Stimulated activated CD8-positive, alpha-beta memory T cell treated with anti-CD3 and anti-CD28 coated beads, Interleukin-4, amount 100 ng/mL, for 48 hours (primary cell): Measurements from ENCODE around the gene ITGAV.

Experiments
- DNase-seq: peaks from one replicate; pipeline ENCODE4 v3.0.0-alpha.2; 2020

ITGAV gene

DNA sequence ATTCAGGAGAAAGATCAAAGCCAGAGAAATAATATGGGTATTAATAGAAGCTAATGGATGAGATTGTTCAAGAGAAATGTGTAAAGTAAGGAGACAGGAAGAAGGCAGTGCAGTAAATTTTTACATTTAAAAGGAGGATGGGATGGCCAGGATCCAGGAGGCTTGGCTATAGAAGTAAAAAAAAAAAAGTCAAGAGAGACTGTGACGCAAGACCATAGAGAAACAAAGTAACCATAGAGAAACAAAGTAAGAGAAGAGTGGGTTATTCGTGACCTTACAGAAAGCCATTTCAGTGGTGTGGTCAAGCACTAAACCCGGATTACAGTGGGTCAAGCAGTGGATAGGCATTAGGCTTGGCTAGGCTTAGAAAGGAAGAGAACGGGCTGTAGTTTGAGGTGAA lies 93.5 kb downstream of the ITGAV start:
- no peak for DNase-seq

DNA sequence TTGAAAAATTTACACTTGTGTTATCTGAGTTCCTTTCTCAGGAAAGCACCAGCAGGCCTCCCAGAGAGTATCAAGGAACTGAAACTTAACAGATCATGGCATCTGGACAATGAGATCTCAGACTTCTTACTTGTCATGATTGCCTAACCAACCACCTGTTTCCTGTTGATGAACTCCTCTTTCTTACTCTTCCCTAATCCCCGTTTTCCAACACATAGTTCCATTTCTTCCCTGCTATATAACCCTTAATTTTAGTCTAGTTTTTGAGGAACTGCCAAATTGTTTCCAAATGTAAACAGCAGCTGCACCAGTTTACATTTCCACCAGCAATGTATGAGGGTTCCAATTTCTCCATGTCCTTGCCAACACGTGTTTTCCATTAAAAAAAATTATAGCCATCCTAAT lies 98.0 kb downstream of the ITGAV start:
- no peak for DNase-seq

DNA sequence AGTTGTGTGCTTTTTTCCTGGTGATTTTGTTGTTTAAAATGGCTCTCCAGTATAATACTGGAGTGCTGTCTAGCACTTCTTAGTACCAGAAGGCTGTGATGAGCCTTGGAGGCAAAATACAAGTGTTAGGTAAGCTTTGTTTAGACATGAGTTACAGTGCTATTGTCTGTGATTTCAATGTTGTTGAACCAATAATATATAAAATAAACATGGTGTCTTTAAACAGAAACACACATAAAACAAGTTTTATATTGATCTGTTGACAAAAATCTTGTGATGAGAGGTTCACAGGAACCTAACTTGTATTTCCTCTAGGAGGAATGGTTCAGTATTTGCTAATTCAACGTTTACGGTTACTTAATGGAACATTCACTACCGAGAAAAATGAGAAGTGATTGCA lies 99.0 kb downstream of the ITGAV start:
- DNase-seq: no peak

DNA sequence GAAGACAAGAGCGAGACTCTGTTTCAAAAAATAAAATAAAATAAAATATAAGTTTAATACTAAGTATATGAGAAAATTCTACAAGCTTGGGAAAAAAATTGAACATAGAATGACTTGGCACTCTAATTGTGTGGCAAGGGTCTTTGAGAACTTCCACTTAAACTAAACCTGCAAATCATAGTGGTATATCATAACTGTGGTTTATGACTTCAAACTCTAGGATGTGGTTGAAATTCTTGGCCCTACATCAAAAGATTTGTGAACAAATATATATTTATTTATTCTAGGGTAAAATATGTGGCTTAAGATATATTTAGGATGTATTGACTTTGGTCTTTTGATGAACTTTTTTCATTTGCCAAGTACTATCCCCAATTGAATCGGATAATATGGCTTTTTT lies 100.9 kb downstream of the ITGAV start:
- DNase-seq: no peak

DNA sequence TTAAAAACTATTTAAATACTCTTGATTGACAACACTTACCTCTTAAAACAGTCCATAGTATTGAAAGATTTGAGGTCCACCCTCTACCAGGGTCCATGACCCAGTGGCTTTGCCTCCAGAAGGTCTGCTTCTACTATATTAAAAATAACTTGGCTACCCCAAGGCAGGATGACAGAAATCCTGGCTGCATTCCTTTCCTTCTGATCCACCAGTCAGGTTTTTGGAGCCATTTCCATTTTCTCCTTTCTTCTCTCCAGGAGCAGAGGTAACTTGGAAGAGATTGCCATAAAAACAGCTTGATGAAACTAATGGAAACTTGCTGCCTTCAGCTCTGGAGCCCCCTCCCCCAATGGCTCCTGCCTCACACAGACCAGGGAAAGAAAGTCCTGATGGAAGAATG lies 101.4 kb downstream of the ITGAV start:
- no peak for DNase-seq

DNA sequence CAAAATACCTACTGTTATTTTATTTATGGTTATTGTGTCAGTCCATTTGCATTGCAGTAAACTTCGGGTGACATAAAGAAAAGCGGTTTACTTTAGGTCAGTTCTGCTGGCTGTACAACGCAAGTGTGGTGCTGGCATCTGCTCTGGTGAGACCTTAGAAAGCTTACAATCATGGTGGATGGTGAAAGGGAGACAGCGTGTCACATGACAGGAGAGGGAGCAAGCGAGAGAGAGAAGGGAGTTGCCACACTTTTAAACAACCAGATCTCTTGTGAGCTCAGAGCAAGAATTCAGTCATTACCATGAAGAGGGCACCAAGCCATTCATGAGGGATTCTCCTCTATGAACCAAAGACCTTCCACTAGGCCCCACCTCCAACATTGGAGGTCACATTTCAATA lies 102.0 kb downstream of the ITGAV start:
- DNase-seq: no peak

DNA sequence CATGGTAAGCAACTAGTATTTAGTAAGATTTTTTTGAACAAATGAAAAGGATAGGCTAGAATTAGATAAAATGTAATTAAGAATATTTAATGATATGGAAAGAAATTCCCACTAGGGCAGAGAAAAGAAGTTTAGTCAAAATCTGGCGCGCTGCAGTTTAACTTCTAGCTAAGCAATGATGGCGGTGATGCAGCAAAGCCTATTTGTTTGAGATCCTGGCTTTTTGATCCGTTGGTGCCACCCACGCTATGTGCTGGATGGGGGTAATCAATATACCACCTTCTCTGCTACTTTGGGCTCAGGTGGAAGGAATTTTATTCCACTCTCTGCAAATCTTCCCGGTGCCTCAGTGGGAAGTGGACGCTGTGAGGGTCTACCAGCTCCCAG lies 103.6 kb downstream of the ITGAV start:
- DNase-seq: no peak

DNA sequence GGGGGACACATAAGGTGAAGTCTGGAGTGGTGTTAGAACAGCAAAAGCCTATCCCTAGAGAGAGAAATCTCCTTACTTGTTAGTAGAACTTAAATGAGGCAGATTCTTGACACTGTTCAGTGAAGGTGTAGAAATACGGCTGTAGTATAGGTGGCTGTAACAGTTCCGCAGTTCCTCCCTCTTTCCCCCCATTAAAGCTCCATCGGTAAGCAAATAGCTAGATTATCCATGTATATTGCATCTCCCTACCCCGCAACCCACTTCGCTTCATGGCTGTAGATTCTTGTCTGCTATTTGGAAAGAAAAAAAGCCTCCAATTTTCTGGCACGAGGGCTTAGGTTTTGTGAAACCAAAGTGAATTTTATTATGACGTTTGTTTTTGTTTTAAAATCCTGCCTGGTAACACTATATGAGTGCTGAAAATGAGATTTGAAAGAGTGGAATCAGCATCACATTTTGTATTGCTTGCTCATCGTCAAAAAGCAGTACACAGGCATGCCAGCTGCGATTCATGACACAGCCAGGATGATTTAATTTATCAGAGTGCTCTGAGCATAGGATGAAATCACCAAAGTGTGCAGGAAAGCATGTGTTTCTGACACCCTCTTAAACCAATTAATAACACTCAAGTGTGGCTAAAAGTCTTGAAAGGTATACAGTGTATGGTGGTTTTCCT lies 105.4 kb downstream of the ITGAV start:
- DNase-seq: no peak

DNA sequence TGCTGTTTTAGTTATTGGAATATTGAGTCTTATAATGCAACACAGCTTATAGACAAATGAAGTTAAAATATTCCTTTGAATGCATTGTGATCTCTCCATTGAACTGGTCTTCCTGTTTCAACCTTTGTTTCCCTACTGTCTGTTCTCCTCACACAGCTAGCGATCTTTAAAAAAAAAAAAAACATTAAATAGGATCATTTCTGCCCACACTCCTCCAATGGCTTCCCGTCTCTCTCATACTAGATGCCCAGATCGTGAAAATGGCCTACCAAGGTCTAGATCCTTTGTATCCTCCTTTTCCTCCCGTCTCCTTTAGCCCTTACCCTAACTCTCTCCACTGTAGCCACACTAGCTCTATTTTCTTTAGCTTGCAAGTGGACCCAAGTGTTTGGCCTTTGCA lies 106.4 kb downstream of the ITGAV start:
- DNase-seq: no peak

DNA sequence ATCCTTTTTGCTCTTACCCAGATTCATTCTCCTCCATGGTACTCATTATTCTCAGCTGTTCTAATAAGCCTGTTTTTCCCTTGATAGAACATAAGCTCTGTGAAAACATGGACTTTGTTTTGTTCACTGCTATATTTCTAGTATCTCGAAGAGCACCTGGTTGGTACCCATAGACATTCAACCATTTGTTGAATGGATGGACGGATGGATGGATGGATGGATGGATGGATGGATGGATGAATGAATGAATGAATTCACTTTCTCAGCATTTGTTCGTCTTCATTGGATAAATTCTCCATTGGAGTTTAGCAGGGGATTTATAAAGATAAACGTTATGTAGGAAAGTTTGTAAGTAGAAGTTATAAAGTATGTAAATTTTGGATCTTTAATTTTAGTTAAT lies 106.9 kb downstream of the ITGAV start:
- no peak for DNase-seq

DNA sequence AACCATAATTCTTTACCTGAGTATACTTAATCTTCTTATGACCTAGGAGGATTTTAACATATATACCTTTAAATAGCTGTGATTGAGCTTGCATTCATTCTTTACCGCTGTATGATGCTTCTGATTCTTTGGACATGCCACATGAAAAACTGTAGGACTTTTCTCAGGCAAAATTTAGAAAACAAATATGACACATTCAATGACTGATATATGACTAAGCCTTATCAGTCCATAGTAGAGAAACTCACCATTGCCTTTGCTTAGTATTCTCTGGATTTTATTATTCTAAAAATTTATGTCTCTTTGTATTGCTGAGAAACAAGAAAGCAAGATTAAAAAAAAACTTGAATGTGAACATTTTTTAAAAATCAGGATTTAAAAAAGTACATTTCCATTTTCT lies 107.7 kb downstream of the ITGAV start:
- no peak for DNase-seq

DNA sequence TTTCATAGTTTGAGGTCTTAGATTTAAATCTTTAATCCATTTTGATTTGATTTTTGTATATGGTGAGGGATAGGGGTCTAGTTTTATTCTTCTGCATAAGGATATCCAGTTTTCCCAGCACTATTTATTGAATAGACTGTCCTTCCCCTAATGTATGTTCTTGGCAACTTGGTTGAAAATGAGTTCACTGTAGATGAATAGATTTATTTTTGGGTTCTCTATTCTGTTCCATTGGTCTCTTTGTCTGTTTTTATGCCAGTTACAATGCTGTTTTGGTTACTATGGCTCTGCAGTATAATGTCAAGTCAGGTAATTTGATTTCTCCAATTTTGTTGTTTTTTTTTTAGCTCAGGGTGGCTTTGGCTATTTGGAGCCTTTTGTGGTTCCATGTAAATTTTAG lies 109.9 kb downstream of the ITGAV start:
- no peak for DNase-seq

DNA sequence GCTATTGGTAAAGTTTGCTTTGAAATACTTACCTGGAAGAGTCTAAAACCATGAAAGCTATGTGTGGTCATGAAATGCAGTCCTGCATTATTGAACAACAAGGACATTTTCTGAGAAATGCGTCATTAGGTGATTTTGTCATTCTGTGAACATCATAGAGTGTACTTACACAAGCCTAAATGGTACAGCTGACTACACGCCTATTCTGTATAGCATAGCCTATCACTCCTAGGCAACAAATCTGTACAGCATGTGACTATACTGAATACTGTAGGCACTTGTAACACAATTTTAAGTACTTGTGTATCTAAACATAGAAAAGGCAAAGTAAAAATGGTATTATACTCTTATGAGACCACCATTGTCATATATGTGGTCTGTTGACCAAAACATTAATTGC lies 112.2 kb downstream of the ITGAV start:
- no peak for DNase-seq

DNA sequence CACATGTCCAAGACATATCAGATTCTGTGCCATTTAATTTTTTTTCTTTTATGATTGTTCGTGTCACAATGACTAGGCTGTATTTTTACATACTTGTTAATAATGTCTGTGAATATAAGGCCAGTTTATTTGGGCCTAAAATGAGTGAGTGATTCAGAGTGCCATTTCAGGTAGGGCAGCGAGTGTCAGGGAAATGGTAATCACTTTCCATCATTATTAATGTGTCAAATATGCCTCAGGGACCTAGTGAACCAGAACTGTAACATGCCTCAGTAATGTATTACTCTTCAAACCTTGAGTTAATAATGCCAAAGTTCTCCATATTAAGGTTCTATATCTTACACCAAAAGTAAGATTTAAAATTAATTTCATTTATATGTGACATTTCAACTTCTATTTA lies 112.6 kb downstream of the ITGAV start:
- no peak for DNase-seq

DNA sequence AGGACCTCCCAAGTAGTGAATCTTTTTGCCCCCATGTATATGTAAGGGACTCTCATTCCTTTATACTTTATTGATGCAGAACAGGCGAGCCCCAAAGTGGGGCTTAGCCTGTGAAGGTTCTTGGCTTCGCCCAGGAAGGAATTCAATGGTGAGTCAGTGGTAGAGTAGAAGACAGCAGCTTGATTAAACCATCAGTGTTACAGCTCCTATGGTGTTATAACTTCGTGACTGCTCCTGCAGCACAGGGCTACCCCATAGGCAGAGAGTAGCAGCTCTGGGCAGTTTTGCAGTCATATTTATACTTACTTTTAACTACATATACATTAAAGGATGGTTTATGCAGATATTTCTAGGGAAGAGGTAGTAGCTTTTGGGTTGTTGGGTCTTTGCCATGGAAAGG lies 115.0 kb downstream of the ITGAV start:
- no peak for DNase-seq

DNA sequence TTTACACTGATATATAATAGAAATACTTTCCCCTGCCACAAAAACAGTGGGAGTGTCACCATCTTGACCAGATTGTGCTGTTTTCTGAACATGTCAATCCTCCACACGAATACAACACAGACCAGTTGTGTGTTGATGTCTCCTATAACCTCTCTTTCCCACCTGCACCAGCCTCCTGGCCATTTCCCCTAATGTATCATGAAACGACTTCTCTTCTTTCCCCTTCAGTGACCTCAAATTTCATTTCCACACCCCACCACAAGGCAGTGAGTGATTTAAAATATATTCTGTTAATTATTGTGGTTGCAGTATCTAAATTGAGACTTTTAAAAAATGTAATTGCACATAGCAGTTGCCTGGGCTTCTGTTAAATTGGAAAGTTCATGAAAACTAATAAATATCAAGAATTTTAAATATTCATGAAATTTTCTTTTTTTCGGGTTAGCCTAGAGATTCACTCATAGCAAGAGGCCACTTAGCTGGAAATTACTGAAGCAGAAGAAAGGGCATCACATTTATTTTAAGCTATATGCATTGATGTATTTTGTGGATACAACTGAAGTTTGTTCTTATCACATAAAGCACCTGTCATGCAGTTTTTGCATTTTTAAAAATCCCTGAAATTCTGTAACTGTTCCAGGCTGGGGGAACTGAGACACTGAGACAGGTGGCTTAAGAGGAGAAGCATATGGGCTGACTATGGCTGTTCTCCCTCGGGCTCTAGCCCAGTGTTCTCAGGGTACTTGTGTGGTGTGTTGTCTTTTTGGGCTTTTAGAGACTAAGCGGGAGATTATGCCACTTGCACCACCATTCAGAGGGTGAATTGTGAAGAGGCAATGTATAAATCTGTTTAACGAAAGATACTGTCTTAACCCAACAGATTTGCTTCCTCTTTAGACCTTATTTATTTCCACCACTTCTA lies 119.9 kb downstream of the ITGAV start:
- no peak for DNase-seq

DNA sequence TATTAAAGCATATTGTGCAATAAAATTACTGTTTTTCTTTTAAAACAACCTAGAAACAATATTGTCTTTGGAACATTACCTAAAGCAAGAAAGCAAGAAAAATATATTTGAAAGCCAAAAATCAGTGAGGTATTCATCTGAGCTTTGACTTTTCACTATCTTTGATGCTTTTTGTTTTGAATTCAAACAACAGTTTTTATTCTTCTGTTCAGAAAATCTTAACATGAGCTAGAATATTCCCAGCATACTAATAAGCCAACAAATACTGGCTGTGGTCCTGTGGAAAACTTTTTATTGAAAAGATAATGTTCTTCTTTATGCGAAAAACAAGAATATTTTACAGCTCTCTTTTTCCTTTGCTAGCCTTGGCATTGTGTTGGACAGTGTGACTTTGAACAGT lies 123.8 kb downstream of the ITGAV start:
- DNase-seq: no peak

DNA sequence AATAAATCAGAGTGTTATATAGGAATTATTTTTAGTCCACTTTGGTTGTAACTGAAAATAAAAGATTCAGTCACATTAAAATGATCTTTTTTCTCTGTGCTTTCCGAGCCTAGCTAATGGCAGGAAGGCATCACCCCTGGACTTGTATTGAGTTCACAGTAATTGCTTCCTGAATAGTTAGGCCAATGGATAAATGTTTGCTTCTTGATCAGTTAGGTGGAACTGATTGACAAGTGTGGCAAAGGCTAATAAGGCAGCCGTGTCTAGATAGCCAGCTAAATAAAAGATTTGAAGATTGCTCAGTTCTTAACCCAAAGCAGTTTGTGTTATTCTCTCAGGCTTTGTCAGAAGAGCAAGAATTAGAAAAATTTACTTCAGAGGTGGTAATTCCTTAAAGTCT lies 124.8 kb downstream of the ITGAV start:
- DNase-seq: no peak

DNA sequence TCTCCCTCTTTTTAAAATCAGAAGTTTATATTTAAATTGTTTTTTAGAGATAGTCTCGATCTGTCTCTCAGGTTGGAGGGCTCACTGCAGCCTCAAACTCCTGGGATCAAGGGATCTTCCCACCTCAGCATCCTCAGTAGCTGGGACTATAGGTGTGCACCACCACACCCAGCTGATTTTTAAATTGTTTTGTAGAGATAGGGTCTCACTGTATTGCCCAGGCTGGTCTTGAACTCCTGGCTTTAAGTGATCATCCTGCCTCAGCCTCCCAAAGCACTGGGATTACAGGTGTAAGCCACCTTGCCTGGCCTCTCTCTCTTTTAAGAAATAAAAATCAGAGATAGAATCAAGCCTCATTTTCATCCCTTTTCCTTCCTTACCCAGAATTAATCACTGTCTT lies 126.1 kb downstream of the ITGAV start:
- DNase-seq: no peak

DNA sequence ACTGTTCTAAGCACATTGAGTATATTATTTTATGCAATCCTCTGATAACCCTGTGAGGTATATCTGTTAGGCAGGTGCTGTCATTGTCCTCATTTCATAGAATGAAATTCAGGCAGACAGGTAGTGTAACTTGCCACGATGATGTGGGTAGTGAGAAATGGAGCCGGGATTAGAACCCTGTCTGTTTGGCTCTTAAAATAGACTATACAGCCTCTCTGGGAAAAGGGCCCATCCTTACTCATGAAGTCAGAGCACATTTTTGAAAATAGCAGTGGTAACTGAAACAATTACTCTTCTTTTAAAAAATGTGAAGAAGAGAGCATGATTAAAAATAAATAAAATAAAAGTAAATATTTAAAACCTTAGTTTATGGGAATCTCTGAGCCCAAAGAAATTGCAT lies 127.0 kb downstream of the ITGAV start:
- DNase-seq: no peak

DNA sequence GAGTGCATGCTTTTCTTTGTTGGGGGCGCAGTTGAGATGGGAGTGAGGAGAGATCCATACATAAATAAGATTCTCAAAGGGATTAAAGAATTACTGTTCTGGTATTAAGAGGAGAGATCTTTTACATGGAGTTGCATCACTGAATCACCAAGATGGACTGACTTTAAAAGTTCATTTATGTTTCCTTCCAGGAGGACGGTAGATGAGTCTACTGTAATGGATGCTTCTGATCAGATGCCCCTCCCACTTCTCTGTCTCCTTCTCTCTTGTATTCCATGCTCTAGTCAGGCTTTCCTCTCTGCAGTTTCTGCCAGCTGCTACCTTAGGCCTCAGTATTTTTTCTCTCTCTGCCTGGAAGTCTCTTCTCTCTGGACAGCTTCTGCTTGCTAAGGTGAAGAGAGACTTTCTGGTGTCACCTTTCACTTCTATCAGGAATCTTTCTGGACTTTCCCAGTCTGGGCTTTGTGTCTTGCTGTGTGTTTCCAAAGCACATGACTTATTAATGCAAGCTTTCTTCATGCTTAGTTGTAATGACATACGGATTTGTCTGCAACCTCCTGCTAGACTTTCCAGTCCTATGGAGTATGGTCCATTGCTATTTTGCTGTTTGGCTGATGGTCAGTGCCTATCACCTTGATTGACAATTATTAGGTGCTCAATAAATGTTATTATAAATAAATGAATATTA lies 127.6 kb downstream of the ITGAV start:
- no peak for DNase-seq

DNA sequence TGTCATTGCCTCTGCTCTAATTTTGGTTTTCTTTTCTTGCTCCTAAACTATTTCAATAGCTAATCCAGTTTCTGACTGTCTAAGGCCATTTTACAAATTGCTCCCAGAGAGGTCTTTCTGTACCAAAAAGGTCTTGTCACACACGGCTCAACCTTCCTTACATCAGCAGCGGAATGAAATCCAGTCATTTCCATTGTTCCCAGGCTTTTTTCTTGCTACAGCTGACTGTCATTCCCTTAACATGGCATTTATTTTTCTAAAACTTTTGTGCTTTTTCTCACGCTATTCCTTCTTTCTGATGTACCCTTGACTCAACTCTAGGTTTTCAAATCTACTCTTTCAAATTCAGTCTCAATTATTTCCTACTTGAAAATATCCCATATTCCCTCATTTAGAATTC lies 128.3 kb downstream of the ITGAV start:
- no peak for DNase-seq

DNA sequence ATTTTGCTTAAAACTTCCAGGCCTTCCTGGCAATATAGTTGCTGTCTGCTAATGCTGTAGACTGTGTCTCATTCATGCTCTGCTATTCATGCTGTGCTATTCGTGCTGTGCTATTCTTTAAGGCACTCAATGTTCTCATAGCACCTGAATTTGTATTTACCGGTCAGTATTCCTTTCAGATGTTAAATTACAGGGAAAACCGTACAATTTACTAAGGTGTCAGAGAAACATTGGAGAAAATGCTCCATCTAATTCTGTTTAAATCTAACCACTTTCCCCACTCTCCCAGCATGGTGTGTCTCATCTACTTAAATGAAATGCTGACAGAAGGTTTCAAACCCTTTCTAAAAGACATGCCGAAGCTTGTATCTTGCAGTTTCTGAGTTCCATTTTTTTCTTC lies 129.0 kb downstream of the ITGAV start:
- no peak for DNase-seq

DNA sequence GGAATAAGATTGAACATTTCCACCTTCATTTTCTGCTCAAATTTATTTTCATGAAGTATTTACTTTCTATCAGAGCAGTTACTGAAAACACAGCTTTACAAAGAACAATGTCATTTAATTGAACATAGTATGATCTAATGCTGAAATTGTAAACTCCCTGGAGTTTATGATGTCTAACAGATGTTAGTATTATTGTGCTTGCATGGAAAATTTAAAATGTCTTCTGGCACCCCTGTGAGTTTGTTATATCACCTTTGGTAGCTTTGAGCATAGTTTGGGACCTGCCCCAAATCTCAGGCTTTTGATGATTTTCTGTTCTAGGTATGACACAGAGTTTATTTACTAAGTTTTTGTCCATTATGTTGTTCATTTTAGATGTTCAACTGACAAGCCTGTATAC lies 132.1 kb downstream of the ITGAV start:
- DNase-seq: no peak
